SJSA1 (cell line): ENCODE data around the gene PRRT1. TPM values are rescaled to one million over a fixed set of nuclear protein-coding genes. Genes with fewer than 3 reads are reported as not detected.

Source experiments
- DNase-seq, 2 experiments: peaks; one replicate each; pipeline ENCODE4 v3.0.0-alpha.2; 2015 to 2020; ENCODE audit warnings: low spot score in 2 of 2, low read depth in 1 of 2
- H3K27ac ChIP-seq: fragments of 250-450 bp; sonication (Bioruptor Pico); 2 replicates; pipeline ENCODE4 v1.5.1; 2020; ENCODE audit warnings: mild to moderate bottlenecking, moderate library complexity
- H3K27me3 ChIP-seq: fragments of 250-450 bp; sonication (Bioruptor Pico); replicated peaks from 2 replicates; pipeline ENCODE4 v1.5.1; 2020; ENCODE audit warnings: mild to moderate bottlenecking, moderate library complexity
- H3K36me3 ChIP-seq: fragments of 250-450 bp; sonication (Bioruptor Pico); 2 replicates; pipeline ENCODE4 v1.5.1; 2020; ENCODE audit warnings: mild to moderate bottlenecking
- H3K4me1 ChIP-seq: fragments of 250-450 bp; sonication (Bioruptor Pico); replicated peaks from 2 replicates; pipeline ENCODE4 v1.6.1; 2021; ENCODE audit warnings: mild to moderate bottlenecking
- H3K4me3 ChIP-seq: fragments of 250-450 bp; sonication (Bioruptor Pico); 2 replicates; pipeline ENCODE4 v1.5.1; 2020; ENCODE audit warnings: mild to moderate bottlenecking
- H3K9me3 ChIP-seq: fragments of 250-450 bp; sonication (Bioruptor Pico); replicated peaks from 2 replicates; pipeline ENCODE4 v1.5.1; 2020; ENCODE audit warnings: mild to moderate bottlenecking
- total RNA-seq: library from RNA; depleted of rRNA; stranded (reverse); fragments of >200 nt; shearing (Covaris generic); gene quantifications from 2 replicates; pipeline ENCODE4 v1.2.3, GENCODE V29; 2014

PRRT1 gene
- total RNA-seq, 1 experiment from 2014 or later: not detected

GRCh38 chr6:32123681-32124080 is 28.1 kb downstream of the PRRT1 start:
- Histone ChIP-seq H3K27ac (no peak overlapping the region), H3K4me3 (no peak overlapping the region), H3K27me3 (no peaks in the 10 kb centered on the region), H3K36me3 (peaks cover 74% of the 10 kb centered on the region), H3K9me3 (no peaks in the 10 kb centered on the region), H3K4me1 (peaks cover 20% of the 10 kb centered on the region)
- no peak for DNase-seq

DNA sequence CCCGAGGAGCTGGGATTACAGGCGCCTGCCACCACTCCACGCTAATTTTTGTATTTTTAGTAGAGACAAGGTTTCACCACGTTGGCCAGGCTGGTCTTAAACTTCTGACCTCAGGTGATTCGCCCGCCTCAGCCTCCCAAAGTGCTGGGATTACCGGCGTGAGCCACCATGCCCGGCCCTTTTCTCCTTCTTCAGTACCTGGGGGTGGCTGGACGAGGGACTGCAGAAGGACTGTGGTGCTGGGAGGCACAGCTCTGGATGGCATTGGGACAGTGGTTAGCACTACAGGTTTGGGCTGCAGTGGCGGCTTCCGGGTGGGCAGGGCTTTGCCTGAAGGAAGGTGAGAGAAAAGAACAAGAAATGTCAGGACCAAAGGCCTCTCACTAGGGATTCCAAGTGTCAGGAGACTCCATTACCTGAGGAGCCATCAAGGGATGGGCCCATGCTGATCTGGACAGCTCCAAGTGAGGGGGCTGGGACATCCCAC is 31.1 kb downstream of the PRRT1 start:
- no peak overlapping the region for H3K4me3 ChIP-seq
- H3K36me3 ChIP-seq: peaks cover 88% of the 10 kb centered on the region
- no peak for DNase-seq
- H3K27me3 ChIP-seq: no peaks in the 10 kb centered on the region
- H3K4me1 ChIP-seq: peaks cover 17% of the 10 kb centered on the region
- H3K27ac ChIP-seq: no peak overlapping the region
- no peaks in the 10 kb centered on the region for H3K9me3 ChIP-seq

DNA sequence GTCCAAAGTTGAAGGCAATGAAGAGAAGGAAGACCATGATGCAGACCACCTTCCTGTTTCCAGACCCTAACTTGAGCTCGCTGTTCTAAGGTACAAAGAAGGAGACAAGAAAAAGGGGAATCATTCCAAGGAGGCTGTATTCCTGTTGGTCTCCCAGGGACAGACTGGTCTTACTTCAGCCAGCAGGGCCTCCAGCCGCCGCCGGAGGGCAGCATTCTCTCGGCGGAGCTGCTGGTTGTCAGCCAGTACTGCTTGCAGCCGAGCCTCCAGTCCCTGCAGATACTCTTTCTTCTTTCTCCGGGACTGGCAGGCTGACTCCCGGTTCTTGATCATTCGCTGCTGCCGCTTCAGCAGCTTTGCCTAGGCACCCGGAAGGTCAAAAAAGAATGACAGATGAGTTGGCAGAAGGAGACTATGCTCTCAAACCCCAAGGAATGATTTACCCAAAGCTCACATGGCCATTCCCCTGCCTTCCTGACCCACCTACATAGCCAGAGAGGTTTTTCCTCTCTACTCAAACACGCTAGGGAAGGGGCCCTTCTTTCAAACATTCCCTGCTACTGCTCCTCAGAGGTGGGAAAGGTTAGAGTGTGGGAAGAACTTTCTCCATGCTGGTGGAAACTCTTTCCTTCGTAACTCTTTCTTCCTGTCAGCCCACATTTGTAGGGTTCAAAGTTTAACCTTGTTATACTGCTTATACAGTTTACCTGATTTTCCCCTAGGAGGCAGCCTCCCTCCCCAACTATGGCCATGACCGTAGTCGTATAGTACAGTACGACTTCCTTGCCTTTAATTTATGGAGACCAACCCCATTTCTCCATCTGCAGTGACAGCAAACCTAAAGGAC is 32.7 kb downstream of the PRRT1 start:
- H3K27me3 ChIP-seq: no peaks in the 10 kb centered on the region
- H3K9me3 ChIP-seq: no peaks in the 10 kb centered on the region
- no peak overlapping the region for H3K27ac ChIP-seq
- H3K36me3 ChIP-seq: peaks cover 79% of the 10 kb centered on the region
- peaks cover 33% of the 10 kb centered on the region for H3K4me1 ChIP-seq
- peak; percentile 64 to 86 for DNase-seq
- H3K4me3 ChIP-seq: no peak overlapping the region

DNA sequence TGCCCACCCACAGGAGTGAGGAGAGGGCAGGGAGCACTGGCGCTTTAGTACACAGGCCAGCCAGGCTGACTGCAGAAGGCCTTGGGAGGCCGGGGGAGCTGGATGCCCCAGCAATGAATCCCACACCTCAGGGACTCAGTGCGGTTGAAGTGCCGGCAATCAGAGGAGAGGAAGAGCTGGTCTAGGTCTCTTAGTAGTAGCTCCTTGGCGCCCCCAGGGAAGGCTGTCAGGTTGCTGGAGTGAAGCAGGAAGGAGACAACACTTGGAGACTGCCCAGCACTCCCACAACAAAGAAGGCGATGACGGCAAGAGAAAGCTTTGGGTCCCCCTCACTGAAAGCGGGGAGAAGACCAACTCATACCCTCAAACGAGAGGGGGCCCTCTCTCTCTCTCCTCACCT is 34.3 kb downstream of the PRRT1 start:
- no peak overlapping the region for H3K4me3 ChIP-seq
- H3K36me3 ChIP-seq: peaks cover 79% of the 10 kb centered on the region
- no peak overlapping the region for H3K27ac ChIP-seq
- no peaks in the 10 kb centered on the region for H3K9me3 ChIP-seq
- H3K27me3 ChIP-seq: no peaks in the 10 kb centered on the region
- H3K4me1 ChIP-seq: peaks cover 43% of the 10 kb centered on the region
- no peak for DNase-seq

DNA sequence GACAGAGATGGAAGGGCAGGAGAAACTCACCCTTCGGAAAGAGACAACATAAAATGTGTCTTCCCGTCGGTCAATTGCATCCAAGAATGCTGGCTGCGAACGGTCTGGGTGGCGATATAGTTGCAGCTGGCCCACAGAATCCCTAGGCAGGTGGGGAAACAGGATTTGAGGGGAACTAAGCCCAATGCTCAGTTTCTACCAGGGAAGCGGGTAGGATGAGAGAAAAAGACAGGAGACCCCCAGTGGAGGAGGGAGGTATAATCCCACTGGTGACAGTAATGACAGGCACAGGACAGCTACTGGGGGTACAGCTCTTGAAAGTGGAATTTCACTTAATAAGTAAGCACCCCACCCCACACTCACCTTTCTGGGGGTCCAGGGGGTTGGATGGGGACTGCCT is 35.1 kb downstream of the PRRT1 start:
- no peaks in the 10 kb centered on the region for H3K9me3 ChIP-seq
- no peak overlapping the region for H3K27ac ChIP-seq
- DNase-seq: no peak
- H3K36me3 ChIP-seq: peaks cover 73% of the 10 kb centered on the region
- no peak overlapping the region for H3K4me3 ChIP-seq
- H3K27me3 ChIP-seq: no peaks in the 10 kb centered on the region
- H3K4me1 ChIP-seq: peaks cover 43% of the 10 kb centered on the region

DNA sequence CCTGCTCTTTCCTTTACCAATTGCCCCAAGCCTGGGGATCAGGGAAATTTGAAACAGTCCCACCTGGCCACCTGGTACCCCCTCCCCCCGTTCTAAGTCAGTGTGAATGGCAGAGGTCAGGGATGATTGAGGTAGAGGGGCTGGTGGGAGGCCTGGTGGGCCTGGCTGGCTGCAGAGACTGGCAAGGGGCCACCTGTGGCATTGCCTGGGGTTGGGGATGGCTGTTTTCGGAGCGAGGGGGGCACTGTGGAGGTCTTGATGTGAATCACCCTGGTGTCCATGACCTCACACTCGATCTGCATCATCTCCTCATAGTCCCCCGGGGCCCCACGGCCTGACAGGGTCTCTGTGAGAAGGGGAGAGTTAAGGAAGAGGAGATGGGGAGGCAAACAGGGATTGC is 36.1 kb downstream of the PRRT1 start:
- Histone ChIP-seq H3K4me1 (peaks cover 43% of the 10 kb centered on the region), H3K27ac (peak overlapping the region; percentile 67)
- DNase-seq: no peak

GRCh38 chr6:32114796-32115195 is 36.9 kb downstream of the PRRT1 start:
- DNase-seq: peak; percentile 73 to 89
- Histone ChIP-seq H3K4me3 (no peak overlapping the region), H3K27me3 (no peaks in the 10 kb centered on the region), H3K4me1 (peaks cover 43% of the 10 kb centered on the region), H3K9me3 (no peaks in the 10 kb centered on the region), H3K27ac (peak overlapping the region; percentile 67), H3K36me3 (peaks cover 57% of the 10 kb centered on the region)

More for the DNA sequence above, 36.1 kb downstream of the PRRT1 start:
- Histone ChIP-seq H3K4me3 (no peak overlapping the region), H3K27me3 (no peaks in the 10 kb centered on the region), H3K36me3 (peaks cover 62% of the 10 kb centered on the region), H3K9me3 (no peaks in the 10 kb centered on the region)

- DNase-seq: peak; percentile 62 to 79
- H3K4me3 ChIP-seq: no peak overlapping the region
- peaks cover 37% of the 10 kb centered on the region for H3K4me1 ChIP-seq
- H3K27ac ChIP-seq: peak overlapping the region; percentile 67
- peaks cover 46% of the 10 kb centered on the region for H3K36me3 ChIP-seq
- H3K9me3 ChIP-seq: no peaks in the 10 kb centered on the region
- peaks cover 5% of the 10 kb centered on the region for H3K27me3 ChIP-seq
Measured at GRCh38 chr6:32113386-32114352, 38.1 kb downstream of the PRRT1 start.

- no peaks in the 10 kb centered on the region for H3K9me3 ChIP-seq
- H3K4me1 ChIP-seq: peaks cover 46% of the 10 kb centered on the region
- peaks cover 12% of the 10 kb centered on the region for H3K27me3 ChIP-seq
- H3K4me3 ChIP-seq: no peak overlapping the region
- no peak for DNase-seq
- H3K27ac ChIP-seq: no peak overlapping the region
- H3K36me3 ChIP-seq: peaks cover 34% of the 10 kb centered on the region
Measured at GRCh38 chr6:32112431-32112980, 39.2 kb downstream of the PRRT1 start.

DNA sequence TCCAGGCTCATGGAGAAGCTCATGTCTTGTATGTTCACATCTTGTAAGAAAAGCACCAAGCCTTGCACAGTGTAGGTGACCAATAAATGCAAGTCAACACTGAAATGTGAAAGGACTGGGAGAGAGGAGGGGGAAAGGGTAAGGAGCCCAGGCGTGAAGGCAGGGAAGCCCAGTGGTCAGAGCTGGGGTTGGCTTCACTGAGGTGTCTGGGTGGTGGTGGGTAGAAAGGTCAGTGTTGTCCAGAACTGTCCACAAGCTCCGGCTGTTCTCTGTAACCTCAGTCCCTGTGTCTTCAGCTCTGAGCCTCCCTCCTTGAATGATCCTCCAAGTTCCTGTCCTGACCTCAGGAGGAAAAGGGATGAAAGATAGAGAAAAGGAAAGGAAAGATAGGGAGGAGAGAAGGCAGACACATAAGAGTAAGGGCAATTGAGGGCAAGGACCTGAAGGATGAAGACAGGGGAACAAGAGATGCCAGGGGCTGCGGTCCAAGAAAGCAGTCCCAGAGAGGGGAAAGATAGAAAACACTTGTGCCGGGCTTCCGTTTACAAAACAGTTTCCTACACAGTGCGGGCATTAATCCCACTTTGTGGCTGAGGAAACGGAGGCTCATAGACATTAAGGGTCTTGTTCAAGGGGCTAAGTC is 40.2 kb downstream of the PRRT1 start:
- Histone ChIP-seq H3K4me3 (no peak overlapping the region), H3K9me3 (no peaks in the 10 kb centered on the region), H3K4me1 (peaks cover 49% of the 10 kb centered on the region), H3K36me3 (peaks cover 24% of the 10 kb centered on the region), H3K27me3 (peaks cover 12% of the 10 kb centered on the region), H3K27ac (no peak overlapping the region)
- no peak for DNase-seq

DNA sequence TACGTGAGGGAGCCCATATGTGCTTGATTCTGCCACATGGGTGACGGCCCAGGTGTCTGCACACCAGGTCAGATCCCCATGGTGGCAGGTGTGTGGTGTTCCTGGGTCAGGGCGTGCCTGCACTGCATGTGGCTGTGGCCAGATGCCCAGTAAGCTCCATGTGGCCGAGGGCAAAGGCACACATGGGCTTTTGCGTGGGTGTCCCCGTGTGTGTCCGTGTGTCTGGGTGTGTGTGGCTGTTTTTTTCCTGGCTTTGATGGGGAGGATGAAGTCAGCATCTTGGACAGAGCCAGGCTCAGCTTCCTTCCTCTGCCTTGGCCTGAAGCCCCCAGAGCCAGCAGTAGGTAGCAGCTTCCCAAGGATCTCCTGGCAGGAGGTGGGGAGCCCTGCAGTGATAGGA is 41.1 kb downstream of the PRRT1 start:
- peaks cover 40% of the 10 kb centered on the region for H3K4me1 ChIP-seq

DNA sequence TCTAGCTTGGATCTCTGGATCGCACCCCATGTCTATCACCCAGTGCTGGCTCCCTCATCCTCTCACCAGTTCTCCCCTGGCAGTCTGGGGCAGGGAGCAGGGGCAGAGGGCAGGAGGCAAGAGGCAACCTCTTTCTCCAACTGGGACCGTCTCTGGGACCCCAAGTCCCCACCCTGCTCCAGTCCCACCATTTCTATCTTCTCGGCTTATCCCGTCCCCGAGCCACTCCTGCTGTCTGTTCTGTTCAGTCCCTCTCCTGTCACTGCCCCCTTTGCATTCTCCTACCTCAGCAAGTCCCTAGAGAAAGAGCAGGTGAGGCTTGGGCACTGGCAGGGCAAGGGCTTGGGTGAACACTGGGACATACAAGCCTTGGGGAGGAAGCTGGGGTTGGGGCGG is 42.0 kb downstream of the PRRT1 start:
- Histone ChIP-seq H3K9me3 (no peaks in the 10 kb centered on the region), H3K27me3 (peaks cover 14% of the 10 kb centered on the region), H3K36me3 (peaks cover 12% of the 10 kb centered on the region), H3K4me3 (no peak overlapping the region), H3K27ac (no peak overlapping the region), H3K4me1 (peaks cover 31% of the 10 kb centered on the region)
- no peak for DNase-seq

More for the DNA sequence above, 41.1 kb downstream of the PRRT1 start:
- Histone ChIP-seq H3K36me3 (peaks cover 15% of the 10 kb centered on the region), H3K27me3 (peaks cover 12% of the 10 kb centered on the region), H3K9me3 (no peaks in the 10 kb centered on the region), H3K4me3 (no peak overlapping the region), H3K27ac (no peak overlapping the region)
- no peak for DNase-seq

- Histone ChIP-seq H3K4me1 (peaks cover 26% of the 10 kb centered on the region), H3K4me3 (no peak within 1 kb of the TSS), H3K9me3 (no peaks in the 10 kb centered on the region), H3K27ac (no peak within 1 kb of the TSS), H3K36me3 (peaks cover 10% of the 10 kb centered on the region), H3K27me3 (peaks cover 14% of the 10 kb centered on the region)
- no peak for DNase-seq
Measured at GRCh38 chr6:32109114-32109764, 42.5 kb downstream of the PRRT1 start, which contains the start of gene TNXB. TNXB (minus strand) TSS chr6:32109338; CDS start chr6:32098198, 11,140 bp downstream.
